ENCODE data around the gene VAMP3.

- TF ChIP-seq CTCF (IDR thresholded peaks at IDR 0.05; ENCODE audit: insufficient read depth, low read depth, low read length) (no peak), EZH2 (IDR thresholded peaks at IDR 0.05; ENCODE audit: insufficient read depth, low read length) (no peak)
Observed at GRCh38 chr1:7727809-7728471, 43.2 kb upstream of the VAMP3 start.

All from astrocyte (in vitro differentiated cells and primary cell).